Choroid plexus epithelial cell (primary cell): ENCODE results near the gene PTPN18.

Source experiments
- DNase-seq: peaks from one replicate; pipeline ENCODE4 v3.0.0-alpha.2; 2010; ENCODE audit warnings: low read depth
- H3K4me3 ChIP-seq: 2 replicates; pipeline ENCODE4 v1.5.1; 2011; ENCODE audit warnings: low read depth, mild to moderate bottlenecking, control low read depth, low read length, moderate library complexity
- CTCF ChIP-seq: conservative IDR thresholded peaks from 2 replicates; pipeline ENCODE4 v1.5.1; 2011; ENCODE audit warnings: low read depth, mild to moderate bottlenecking, control low read depth, inconsistent platforms, low read length, moderate library complexity

PTPN18 gene

DNA sequence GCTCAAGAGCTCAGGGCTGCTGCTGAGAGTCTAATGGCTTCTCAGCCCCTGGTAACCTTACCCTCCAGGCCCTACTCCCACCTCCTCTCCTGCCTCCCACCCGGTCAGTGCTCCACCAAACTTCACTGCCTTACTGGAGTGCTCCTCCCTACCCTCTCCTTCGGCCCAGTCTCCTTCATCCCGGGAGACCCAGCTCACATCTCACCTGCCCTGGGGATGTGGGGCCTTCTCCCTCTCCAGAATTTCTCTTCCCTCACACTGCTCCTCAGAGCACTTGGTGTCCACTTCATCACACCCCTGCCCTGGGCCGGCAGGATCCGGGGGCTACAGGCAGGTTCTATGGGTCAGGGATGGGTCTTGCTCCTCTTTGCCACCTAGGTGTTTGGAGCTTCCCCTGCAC lies 21.6 kb downstream of the PTPN18 start:
- no peak for DNase-seq
- no peak for TF ChIP-seq CTCF

GRCh38 chr2:130378206-130378897 lies 22.5 kb downstream of the PTPN18 start:
- H3K4me3 ChIP-seq = no peak overlapping the region
- no peak for DNase-seq
- no peak for TF ChIP-seq CTCF

More for the DNA sequence above, 21.6 kb downstream of the PTPN18 start:
- H3K4me3 ChIP-seq = no peak overlapping the region

GRCh38 chr2:130378898-130379214 lies 23.0 kb downstream of the PTPN18 start:
- no peak for DNase-seq
- H3K4me3 ChIP-seq = no peak overlapping the region
- TF ChIP-seq CTCF = no peak

GRCh38 chr2:130380096-130380934 lies 24.5 kb downstream of the PTPN18 start:
- DNase-seq = no peak
- H3K4me3 ChIP-seq = no peak overlapping the region
- TF ChIP-seq CTCF = no peak

- DNase-seq = no peak
- no peak overlapping the region for H3K4me3 ChIP-seq
- TF ChIP-seq CTCF = no peak
These were observed 25.3 kb downstream of the PTPN18 start for GRCh38 chr2:130381145-130381544.

GRCh38 chr2:130381619-130382018 lies 25.8 kb downstream of the PTPN18 start:
- DNase-seq = no peak
- no peak for TF ChIP-seq CTCF
- H3K4me3 ChIP-seq = no peak overlapping the region

DNA sequence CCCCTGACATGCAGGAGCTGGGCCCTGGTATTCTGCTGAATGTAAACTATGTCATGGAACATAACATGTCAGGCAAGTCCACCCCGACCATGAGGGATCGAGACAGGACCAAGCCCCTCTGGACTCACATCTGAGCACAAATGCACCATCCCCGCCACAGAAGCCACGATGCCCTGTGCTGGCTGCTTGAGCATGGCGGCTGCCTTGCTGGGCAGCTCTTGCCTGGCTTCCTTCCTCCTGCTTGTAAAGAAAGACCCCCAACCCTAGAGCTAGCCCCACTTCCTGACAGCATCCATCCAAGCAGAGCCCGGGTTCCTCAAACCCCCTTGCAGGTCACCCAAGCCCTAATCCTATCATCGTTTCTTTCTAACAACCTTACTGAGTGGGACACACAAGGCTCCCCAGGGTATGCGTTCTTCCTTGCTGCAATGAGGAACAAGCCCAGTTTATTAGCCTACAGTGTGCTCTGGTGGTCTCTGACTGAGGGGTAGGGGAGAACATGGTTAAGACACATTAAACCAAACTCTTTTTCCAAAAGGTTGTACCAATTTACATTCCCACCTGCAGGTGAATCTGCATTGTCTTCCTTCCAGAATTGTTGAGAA lies 26.6 kb downstream of the PTPN18 start:
- H3K4me3 ChIP-seq = no peak overlapping the region
- DNase-seq = no peak
- no peak for TF ChIP-seq CTCF
